ENCODE results near the gene RPS21. TPM values are rescaled to one million over a fixed set of nuclear protein-coding genes. Genes with fewer than 3 reads are reported as not detected.

RPS21 gene
- total and polyA plus RNA-seq, 10 of the 15 experiments (the other 5 are each of a cell fraction or from before 2014, with no cell fraction given): 1,474 to 4,987 (median 2,439) TPM

DNA sequence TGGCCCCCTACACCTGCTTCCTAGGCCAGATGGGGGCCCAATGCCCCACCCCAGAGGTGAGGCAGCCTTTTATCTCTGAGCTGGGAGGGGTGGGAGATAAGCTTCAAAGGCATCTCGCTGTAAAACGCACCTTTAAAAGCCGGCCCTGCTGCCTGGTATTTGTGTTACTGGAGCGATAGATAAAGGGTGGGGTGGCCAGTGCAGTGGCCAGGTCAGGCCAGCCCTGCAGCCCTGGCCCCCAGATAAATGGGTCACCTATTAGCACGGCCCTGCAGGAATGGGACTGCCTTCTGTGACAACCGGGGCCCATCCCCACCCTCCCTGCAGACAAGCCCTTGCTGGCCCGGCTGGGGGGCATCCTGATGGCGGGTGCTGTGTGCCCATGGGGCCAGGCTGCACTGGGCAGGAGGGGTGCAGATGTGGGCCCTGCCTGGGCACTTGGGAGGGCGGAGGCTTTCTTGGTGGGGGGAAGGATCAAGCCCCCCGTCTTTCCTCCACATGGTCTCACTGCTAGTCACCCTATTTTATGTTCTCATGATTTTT is 43.5 kb downstream of the RPS21 start:
- Histone ChIP-seq H3K27ac (ENCODE audit: control insufficient read depth, insufficient read depth) (no peak overlapping the region), H3K9ac (ENCODE audit: control insufficient read depth, insufficient read depth, low read length) (no peak overlapping the region), H3K4me2 (ENCODE audit: control insufficient read depth, insufficient read depth) (no peak overlapping the region), H3K4me3 (no peak overlapping the region), H3K36me3 (ENCODE audit: control insufficient read depth in 2 of 2, insufficient read depth in 2 of 2, low read length in 1 of 2) (no peaks in the 10 kb centered on the region), H3K27me3 (replicated peaks in 1 of 2; ENCODE audit: control insufficient read depth in 2 of 2, insufficient read depth in 2 of 2, low read length in 1 of 2) (peaks cover 0 to 5% of the 10 kb centered on the region in 2 experiments; a peak in 2 of 4 replicates), H2AFZ (ENCODE audit: control insufficient read depth, low read depth, low read length) (no peak overlapping the region), H3K4me1 (ENCODE audit: control insufficient read depth, insufficient read depth, low read length) (no peaks in the 10 kb centered on the region), H3K9me3 (replicated peaks; ENCODE audit: control insufficient read depth, insufficient read depth, low read length) (no peaks in the 10 kb centered on the region), H4K20me1 (ENCODE audit: control insufficient read depth, insufficient read depth) (no peaks in the 10 kb centered on the region), H3K79me2 (ENCODE audit: control insufficient read depth, insufficient read depth, low read length) (no peaks in the 10 kb centered on the region)
- ATAC-seq (no peak), FAIRE-seq (no peak), DNase-seq (ENCODE audit: low read depth, low spot score) (no peak)
- intact Hi-C loops (cut with micrococcal nuclease; ENCODE audit: unreplicated experiment): no loop called here
- POLR2A ChIA-PET: no interaction called here
- no TSS peak for BruUV-seq (replicated peaks)
- CTCF ChIA-PET: no interaction called here
- RAD21 ChIA-PET (ENCODE audit: unreplicated experiment): no interaction called here
- TF ChIP-seq TCF12 (IDR thresholded peaks at IDR 0.05; ENCODE audit: low read depth, low read length) (no peak), EED (IDR thresholded peaks at IDR 0.05; ENCODE audit: low read depth) (no peak), ZBTB4 (CRISPR knock-in tag; IDR thresholded peaks at IDR 0.05) (no peak)
- in situ Hi-C loops (cut with MboI): no loop called here
- SMC1A ChIA-PET (ENCODE audit: uncharacterized antibody, unreplicated experiment): no interaction called here
- whole genome bisulfite sequencing (ENCODE audit: insufficient coverage, insufficient replicate concordance, low lambda C conversion rate, missing lambda C conversion rate): 34% methylated on average over 8 of the region's 10 CpGs

GRCh38 chr20:62430866-62431447 is 44.1 kb downstream of the RPS21 start:
- H3K27ac ChIP-seq (ENCODE audit: control insufficient read depth, insufficient read depth): no peak overlapping the region
- POLR2A ChIA-PET: no interaction called here
- no peak overlapping the region for H3K9ac ChIP-seq (ENCODE audit: control insufficient read depth, insufficient read depth, low read length)
- no peak for DNase-seq (ENCODE audit: low read depth, low spot score)
- no peaks in the 10 kb centered on the region for H3K36me3 ChIP-seq (ENCODE audit: control insufficient read depth in 2 of 2, insufficient read depth in 2 of 2, low read length in 1 of 2)
- no peaks in the 10 kb centered on the region for H4K20me1 ChIP-seq (ENCODE audit: control insufficient read depth, insufficient read depth)
- no peak overlapping the region for H3K4me3 ChIP-seq
- no peak for TF ChIP-seq BCLAF1 (IDR thresholded peaks at IDR 0.05)
- TF ChIP-seq CHD2 (IDR thresholded peaks at IDR 0.05; ENCODE audit: borderline replicate concordance, low read depth, low read length): no peak
- TF ChIP-seq NR2C1 (IDR thresholded peaks at IDR 0.05): no peak
- no peak for TF ChIP-seq TBL1XR1 (IDR thresholded peaks at IDR 0.05; ENCODE audit: low read depth, low read length)
- no peak for TF ChIP-seq SREBF1 (IDR thresholded peaks at IDR 0.05; ENCODE audit: low read length)
- TF ChIP-seq IRF4 (IDR thresholded peaks at IDR 0.05; ENCODE audit: low read depth, low read length): no peak
- no peak for TF ChIP-seq CEBPB (IDR thresholded peaks at IDR 0.05; ENCODE audit: borderline replicate concordance in 1 of 2, low read depth in 2 of 2, low read length in 2 of 2)
- TF ChIP-seq ZNF622 (IDR thresholded peaks at IDR 0.05): no peak
- H3K79me2 ChIP-seq (ENCODE audit: control insufficient read depth, insufficient read depth, low read length): no peaks in the 10 kb centered on the region
- no TSS peak for BruUV-seq (replicated peaks)
- intact Hi-C loops (cut with micrococcal nuclease; ENCODE audit: unreplicated experiment): no loop called here
- in situ Hi-C loops (cut with MboI): no loop called here
- SMC1A ChIA-PET (ENCODE audit: uncharacterized antibody, unreplicated experiment): no interaction called here
- H3K4me2 ChIP-seq (ENCODE audit: control insufficient read depth, insufficient read depth): no peak overlapping the region
- RAD21 ChIA-PET (ENCODE audit: unreplicated experiment): no interaction called here
- FAIRE-seq: no peak
- no peak for ATAC-seq
- no peaks in the 10 kb centered on the region for H3K9me3 ChIP-seq (replicated peaks; ENCODE audit: control insufficient read depth, insufficient read depth, low read length)
- 55% methylated on average over 23 of the region's 23 CpGs for WGBS (ENCODE audit: insufficient coverage, insufficient replicate concordance, low lambda C conversion rate, missing lambda C conversion rate)
- CTCF ChIA-PET: no interaction called here
- H3K27me3 ChIP-seq (replicated peaks in 1 of 2; ENCODE audit: control insufficient read depth in 2 of 2, insufficient read depth in 2 of 2, low read length in 1 of 2): peaks cover 0 to 5% of the 10 kb centered on the region in 2 experiments; a peak in 2 of 4 replicates
- no peaks in the 10 kb centered on the region for H3K4me1 ChIP-seq (ENCODE audit: control insufficient read depth, insufficient read depth, low read length)
- no peak overlapping the region for H2AFZ ChIP-seq (ENCODE audit: control insufficient read depth, low read depth, low read length)
